Astrocyte of the cerebellum (primary cell): ENCODE measurements around the gene ABTB2.
A peak's percentile ranks its signal among the peaks of the same experiment; 100 is the strongest.

ENCODE experiments used
- DNase-seq: peaks from one replicate; pipeline ENCODE4 v3.0.0-alpha.2; 2011; ENCODE audit warnings: low read depth
- H3K4me3 ChIP-seq: 2 replicates; pipeline ENCODE4 v1.5.1; 2011; ENCODE audit warnings: mild to moderate bottlenecking, low read depth, low read length, moderate library complexity
- CTCF ChIP-seq: IDR thresholded peaks from 2 replicates; pipeline ENCODE4 v1.5.1; 2012; ENCODE audit warnings: low read length, low read depth, moderate library complexity, mild to moderate bottlenecking; ENCODE audit errors: missing control alignments
- in situ Hi-C: cut with HindIII; loops from 2 replicates; pipeline ENCODE4 v1.10.0; 2017; ENCODE audit warnings: low sequenced_read_pairs

The ABTB2 gene

GRCh38 chr11:34357701-34358257 lies at the start of gene ABTB2:
ABTB2 (minus strand) TSS chr11:34358010.
- peak within 1 kb of the TSS; percentile 76 for H3K4me3 ChIP-seq
- peak; percentile 93 for DNase-seq
- in situ Hi-C loops = no loop called here
- no peak for TF ChIP-seq CTCF

GRCh38 chr11:34407121-34407813 lies 49.5 kb upstream of the ABTB2 start:
- TF ChIP-seq CTCF = no peak
- H3K4me3 ChIP-seq = no peak overlapping the region
- in situ Hi-C loops = no loop called here
- no peak for DNase-seq

GRCh38 chr11:34406413-34406812 lies 48.6 kb upstream of the ABTB2 start:
- in situ Hi-C loops = no loop called here
- no peak for DNase-seq
- TF ChIP-seq CTCF = no peak
- no peak overlapping the region for H3K4me3 ChIP-seq

GRCh38 chr11:34405079-34405858 lies 47.5 kb upstream of the ABTB2 start:
- DNase-seq = no peak
- TF ChIP-seq CTCF = no peak
- in situ Hi-C loops = no loop called here
- no peak overlapping the region for H3K4me3 ChIP-seq

- H3K4me3 ChIP-seq = no peak overlapping the region
- DNase-seq = no peak
- no peak for TF ChIP-seq CTCF
- in situ Hi-C loops = no loop called here
These were observed 46.5 kb upstream of the ABTB2 start for GRCh38 chr11:34404280-34404679.

GRCh38 chr11:34403431-34403830 lies 45.6 kb upstream of the ABTB2 start:
- H3K4me3 ChIP-seq = no peak overlapping the region

More at GRCh38 chr11:34403431-34403830, 45.6 kb upstream of the ABTB2 start:
- TF ChIP-seq CTCF = no peak
- in situ Hi-C loops = no loop called here
- no peak for DNase-seq
